ENCODE data around the gene CCN2.
"Not testable (repeated sequence)": the region's sequence is repeated elsewhere in the genome, so short reads cannot be mapped to it uniquely, and the experiment has no call there.

Gene CCN2

GRCh38 chr6:131910956-131911355 is 40.2 kb downstream of the CCN2 start:
- DNase-seq (ENCODE audit: low read depth, low spot score), result no peak

DNA sequence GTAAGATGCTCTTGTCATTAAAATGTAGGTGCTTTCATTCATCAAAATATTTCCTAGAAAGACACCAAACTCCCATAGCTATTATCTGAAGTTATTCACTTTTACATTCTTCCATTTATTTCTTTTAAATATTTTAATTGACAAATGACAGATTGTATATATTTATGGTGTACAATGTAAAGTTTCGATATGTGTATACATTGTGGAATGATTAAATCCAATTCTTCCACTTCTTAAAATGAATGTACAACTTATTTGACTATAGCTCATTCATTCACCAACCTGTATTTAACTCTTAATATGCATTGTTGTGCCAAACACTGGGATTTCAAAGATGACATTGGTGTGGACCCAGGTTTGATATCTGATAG is 41.0 kb downstream of the CCN2 start:
- no peak for DNase-seq (ENCODE audit: low read depth, low spot score)

- peak; percentile 51 for DNase-seq (ENCODE audit: low read depth, low spot score)
Measured at GRCh38 chr6:131909408-131910218, 41.6 kb downstream of the CCN2 start.

GRCh38 chr6:131908787-131909186 is 42.4 kb downstream of the CCN2 start:
- DNase-seq (ENCODE audit: low read depth, low spot score), result not testable (repeated sequence)

GRCh38 chr6:131903734-131904133 is 47.4 kb downstream of the CCN2 start:
- DNase-seq (ENCODE audit: low read depth, low spot score), result not testable (repeated sequence)

DNA sequence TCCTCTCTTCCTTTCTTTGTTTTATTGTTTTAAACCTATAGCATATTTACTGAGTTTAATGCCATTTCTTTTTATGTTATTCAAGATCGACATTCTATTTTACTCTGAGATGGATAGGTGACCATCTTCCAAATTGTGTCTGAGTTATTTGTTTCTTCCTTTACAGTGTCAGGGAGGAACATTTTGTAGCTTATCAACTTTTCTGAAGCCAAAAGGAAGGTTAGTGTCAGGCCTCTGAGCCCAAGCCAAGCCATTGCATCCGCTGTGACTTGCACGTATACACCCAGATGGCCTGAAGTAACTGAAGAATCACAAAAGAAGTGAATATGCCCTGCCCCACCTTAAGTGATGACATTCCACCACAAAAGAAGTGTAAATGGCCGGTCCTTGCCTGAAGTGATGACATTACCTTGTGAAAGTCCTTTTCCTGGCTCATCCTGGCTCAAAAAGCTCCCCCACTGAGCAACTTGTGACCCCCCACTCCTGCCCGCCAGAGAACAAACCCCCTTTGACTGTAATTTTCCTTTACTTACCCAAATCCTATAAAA is 49.8 kb downstream of the CCN2 start:
- DNase-seq (ENCODE audit: low read depth, low spot score), result peak; percentile 16

DNA sequence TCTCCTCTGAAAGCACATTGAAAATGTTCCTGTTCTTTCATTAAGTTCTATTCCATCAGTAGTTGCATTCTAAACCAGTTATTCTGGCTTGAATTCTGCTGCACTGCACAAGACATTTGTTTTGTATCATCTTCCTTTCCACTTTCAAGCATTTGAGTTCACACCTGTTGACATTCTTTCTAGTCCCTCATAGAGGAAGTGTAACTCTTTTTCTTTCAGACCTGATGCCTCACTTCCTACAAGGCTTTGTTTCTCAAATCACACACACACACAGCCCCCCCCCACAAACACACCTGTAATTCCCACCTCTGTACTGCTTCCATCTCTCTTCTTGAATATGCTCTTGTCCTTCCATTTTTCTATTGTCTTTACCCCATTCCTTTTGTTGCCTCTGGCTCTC is 50.9 kb downstream of the CCN2 start:
- no peak for DNase-seq (ENCODE audit: low read depth, low spot score)

DNA sequence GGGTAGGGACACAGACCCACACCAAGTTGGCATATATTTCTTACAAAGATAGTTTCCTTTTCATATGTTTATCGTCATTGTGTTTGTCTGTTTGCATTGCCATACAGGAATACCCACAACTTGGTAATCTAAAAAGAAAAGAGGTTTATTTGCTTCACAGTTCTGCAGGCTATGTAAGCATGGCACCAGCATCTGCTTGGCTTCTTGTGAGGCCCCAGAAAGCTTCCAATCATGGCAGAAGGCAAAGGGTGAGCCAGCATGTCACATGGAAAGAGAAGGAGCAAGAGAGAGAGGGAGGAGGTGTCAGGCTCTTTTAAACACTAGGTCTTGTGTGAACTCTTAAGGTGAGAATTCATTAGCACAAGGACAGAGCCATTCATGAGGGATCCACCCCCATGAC is 52.5 kb downstream of the CCN2 start:
- DNase-seq (ENCODE audit: low read depth, low spot score), result no peak

Data from ELF-1 (cell line).